Thyroid gland (tissue), 4 donors: ENCODE measurements around the gene RASSF7. TPM values are rescaled to one million over a fixed set of nuclear protein-coding genes. Genes with fewer than 3 reads are reported as not detected.

Source experiments
- DNase-seq, 2 donors: peaks; one replicate each; pipeline ENCODE4 v3.0.0-alpha.2; 2019
- H3K27ac ChIP-seq, 3 donors: fragments of 200-600 bp; sonication (generic); 1 replicate in 2 of 3; 2 replicates in 1 of 3; pipeline ENCODE4 v1.5.1; 2016 to 2019; ENCODE audit warnings: mild to moderate bottlenecking in 1 of 3, moderate library complexity in 1 of 3
- H3K27me3 ChIP-seq: fragments of 200-600 bp; sonication (generic); one replicate; pipeline ENCODE4 v1.5.1; 2019
- H3K36me3 ChIP-seq, 2 donors: fragments of 200-600 bp; sonication (generic); one replicate each; pipeline ENCODE4 v1.5.1; 2016 to 2019
- H3K4me1 ChIP-seq, 2 donors: fragments of 200-600 bp; sonication (generic); one replicate each; pipeline ENCODE4 v1.5.1; 2017 to 2019
- H3K4me3 ChIP-seq, 3 donors: fragments of 200-600 bp; sonication (generic); replicated peaks in 1 of 3; 1 replicate in 2 of 3; 2 replicates in 1 of 3; pipeline ENCODE4 v1.5.1; 2016; ENCODE audit warnings: mild to moderate bottlenecking in 1 of 3
- H3K9me3 ChIP-seq: fragments of 200-600 bp; sonication (generic); one replicate; pipeline ENCODE4 v1.5.1; 2017
- POLR2A ChIP-seq, 2 donors: fragments of 450-650 bp; IDR thresholded peaks; one replicate each; pipeline ENCODE4 v1.6.1; 2017; ENCODE audit warnings: antibody characterized with exemption in 2 of 2, mild to moderate bottlenecking in 2 of 2, moderate library complexity in 1 of 2
- WGBS, 2 donors: methylation state at CpG; one replicate each; pipeline ENCODE4 v1.1.5; 2017; 5-methylcytosine and 5-hydroxymethylcytosine counted together
- intact Hi-C: fragments of 100-400 bp; cut with DNase I; formaldehyde crosslinking; loops from one replicate; pipeline ENCODE4 v1.15.1; 2023
- total RNA-seq, 4 donors: library from RNA; depleted of rRNA; stranded (reverse); fragments of >200 nt; gene quantifications; one replicate each; pipeline ENCODE4 v1.2.3, GENCODE V29; 2016
- TF ChIP-seq, protein P1 (sequence below), 6 experiments: fragments of 200-600 bp in 3 of 6; fragments of 450-650 bp in 3 of 6; sonication (generic) in 3 of 6; IDR thresholded peaks; one replicate each; pipeline ENCODE4 v1.5.1; 2016 to 2019; ENCODE audit warnings: antibody characterized with exemption in 6 of 6, mild to moderate bottlenecking in 2 of 6, inconsistent platforms in 1 of 6, moderate library complexity in 1 of 6

Gene RASSF7
- total RNA-seq, 4 donors from 2014 or later: 18.6 to 60.0 (median 24.8) TPM

DNA sequence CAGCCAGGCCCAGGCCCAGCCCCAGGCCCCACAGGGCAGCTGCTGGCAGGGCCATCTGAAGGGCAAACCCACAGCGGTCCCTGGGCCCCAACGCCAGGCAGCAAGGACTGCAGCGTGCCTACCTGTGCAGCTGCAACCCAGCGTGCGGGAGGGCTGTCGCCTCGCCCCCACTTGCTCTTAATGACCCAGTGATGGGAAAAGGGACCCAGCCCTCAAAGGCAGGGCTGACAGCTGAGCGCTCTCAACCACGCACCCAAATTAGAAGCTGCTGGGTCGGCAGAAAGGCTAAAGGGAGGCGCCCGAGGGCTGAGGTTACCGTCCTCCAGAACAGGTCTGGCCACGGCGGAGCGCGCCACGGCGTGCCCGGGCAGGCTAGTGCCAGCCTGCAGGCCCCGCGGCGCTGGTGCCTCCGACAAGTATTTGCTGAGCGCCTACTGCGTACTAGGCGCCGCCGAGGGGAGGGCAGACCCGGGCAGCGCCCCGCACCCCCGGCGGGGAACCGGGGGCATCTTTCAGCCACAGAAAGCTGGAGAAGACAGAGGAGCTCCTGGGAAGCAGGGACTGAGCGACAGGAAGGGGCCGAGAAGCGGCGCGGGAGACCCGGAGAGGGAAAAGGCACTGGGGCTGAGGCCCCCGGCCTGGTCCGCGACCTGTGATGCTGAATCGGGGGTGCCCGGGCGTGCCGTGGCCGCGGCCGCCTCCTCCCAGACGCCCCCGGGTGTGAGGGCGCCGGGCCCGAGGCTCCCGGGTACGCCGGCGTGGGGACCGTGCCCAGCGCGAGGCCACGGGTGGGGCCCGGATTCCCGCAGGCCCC is 26.2 kb upstream of the RASSF7 start:
- Histone ChIP-seq H3K4me3 (peak overlapping the region; percentile 20 to 81 (median 63)), H3K27ac (peak overlapping the region in 1 of 3 donors; percentile 28), H3K4me1 (peaks cover 18 to 37% of the 10 kb centered on the region in 2 donors), H3K36me3 (peaks cover 17 to 20% of the 10 kb centered on the region in 2 donors), H3K27me3 (no peaks in the 10 kb centered on the region), H3K9me3 (no peaks in the 10 kb centered on the region)
- no peak for TF ChIP-seq POLR2A (IDR thresholded peaks at IDR 0.05)
- TF ChIP-seq, protein P1, sequence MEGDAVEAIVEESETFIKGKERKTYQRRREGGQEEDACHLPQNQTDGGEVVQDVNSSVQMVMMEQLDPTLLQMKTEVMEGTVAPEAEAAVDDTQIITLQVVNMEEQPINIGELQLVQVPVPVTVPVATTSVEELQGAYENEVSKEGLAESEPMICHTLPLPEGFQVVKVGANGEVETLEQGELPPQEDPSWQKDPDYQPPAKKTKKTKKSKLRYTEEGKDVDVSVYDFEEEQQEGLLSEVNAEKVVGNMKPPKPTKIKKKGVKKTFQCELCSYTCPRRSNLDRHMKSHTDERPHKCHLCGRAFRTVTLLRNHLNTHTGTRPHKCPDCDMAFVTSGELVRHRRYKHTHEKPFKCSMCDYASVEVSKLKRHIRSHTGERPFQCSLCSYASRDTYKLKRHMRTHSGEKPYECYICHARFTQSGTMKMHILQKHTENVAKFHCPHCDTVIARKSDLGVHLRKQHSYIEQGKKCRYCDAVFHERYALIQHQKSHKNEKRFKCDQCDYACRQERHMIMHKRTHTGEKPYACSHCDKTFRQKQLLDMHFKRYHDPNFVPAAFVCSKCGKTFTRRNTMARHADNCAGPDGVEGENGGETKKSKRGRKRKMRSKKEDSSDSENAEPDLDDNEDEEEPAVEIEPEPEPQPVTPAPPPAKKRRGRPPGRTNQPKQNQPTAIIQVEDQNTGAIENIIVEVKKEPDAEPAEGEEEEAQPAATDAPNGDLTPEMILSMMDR (IDR thresholded peaks at IDR 0.05): no peak
- 3 to 15% methylated on average over 21 to 26 of the region's 66 CpGs for WGBS, 2 donors
- intact Hi-C loops: no loop called here
- peak; percentile 39 to 43 for DNase-seq

DNA sequence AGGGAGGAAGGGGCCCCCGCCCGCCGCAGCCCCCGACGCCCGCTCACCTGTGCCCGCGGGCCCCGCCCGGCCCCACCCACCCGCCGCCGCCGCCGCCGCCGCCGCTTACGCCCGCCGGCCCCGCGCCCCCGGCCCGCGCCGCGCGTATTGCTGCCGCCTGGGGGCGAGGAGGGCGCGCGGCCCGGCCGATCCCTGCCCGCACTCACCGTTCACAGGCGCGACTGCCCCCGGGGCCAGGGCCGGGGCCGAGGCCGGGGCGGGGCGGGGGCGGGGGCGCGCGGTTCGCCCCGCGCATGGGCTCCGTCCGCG is 25.6 kb upstream of the RASSF7 start:
- Histone ChIP-seq H3K4me1 (peaks cover 18 to 37% of the 10 kb centered on the region in 2 donors), H3K36me3 (peaks cover 17 to 20% of the 10 kb centered on the region in 2 donors), H3K4me3 (peak overlapping the region in 1 of 3 donors; percentile 81), H3K9me3 (no peaks in the 10 kb centered on the region), H3K27ac (no peak overlapping the region), H3K27me3 (no peaks in the 10 kb centered on the region)
- no CpG with 5 or more reads among the region's 56 CpGs for WGBS, 2 donors
- TF ChIP-seq, protein P1 (IDR thresholded peaks at IDR 0.05): no peak
- TF ChIP-seq POLR2A (IDR thresholded peaks at IDR 0.05): no peak
- no peak for DNase-seq
- intact Hi-C loops: no loop called here

DNA sequence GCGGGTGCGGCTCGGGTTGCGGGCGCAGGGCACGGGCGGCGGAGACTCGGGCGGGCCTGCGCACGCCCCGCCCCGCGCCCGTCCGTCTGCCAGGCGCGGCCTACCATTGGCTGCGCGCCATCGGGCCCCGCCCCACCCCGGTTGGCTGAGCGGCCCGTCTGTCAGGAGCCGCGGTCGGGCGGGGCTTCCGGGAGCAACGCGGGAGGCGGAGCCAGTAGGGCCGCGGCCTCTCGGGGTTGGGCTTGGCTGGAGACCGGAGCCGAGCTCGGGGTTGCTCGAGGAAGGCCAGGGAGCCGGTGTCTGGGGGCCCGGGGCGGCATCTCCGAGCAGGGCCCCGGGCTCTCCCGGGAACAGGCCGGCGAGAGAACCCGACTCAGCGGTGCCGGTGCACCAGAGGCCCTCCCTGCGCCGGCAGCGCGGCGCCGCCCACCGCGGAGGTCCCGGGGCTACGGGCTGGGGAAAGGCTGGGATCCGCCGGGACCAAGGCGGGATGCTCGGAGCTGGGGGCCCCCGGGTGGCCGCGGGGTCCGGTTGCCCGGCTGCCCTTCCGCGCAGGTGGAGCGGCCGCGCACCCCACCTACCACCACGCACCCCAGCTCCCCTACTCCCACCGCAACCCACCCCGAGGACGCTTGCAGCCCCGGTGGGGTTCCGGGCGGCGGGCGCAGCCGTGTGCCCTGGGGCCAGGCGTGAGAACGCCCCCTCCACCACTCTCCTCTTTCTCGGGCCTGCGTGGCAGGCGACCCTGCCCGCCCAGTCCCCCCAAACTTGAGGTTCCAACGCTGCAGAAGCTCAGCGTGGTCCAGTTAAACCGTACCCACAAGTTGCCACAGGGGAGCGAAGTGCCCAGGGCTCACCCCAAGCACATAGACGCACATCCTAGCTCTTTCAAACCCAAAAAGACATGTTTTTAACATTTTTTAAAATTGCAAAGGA is 25.0 kb upstream of the RASSF7 start, which contains the start of gene HRAS:
HRAS (minus strand) TSS at position 58 of the 936 bp plus-strand sequence.
- peak in 1 of 2 donors; percentile 82 for TF ChIP-seq POLR2A (IDR thresholded peaks at IDR 0.05)
- TF ChIP-seq, protein P1 (IDR thresholded peaks at IDR 0.05): no peak

DNA sequence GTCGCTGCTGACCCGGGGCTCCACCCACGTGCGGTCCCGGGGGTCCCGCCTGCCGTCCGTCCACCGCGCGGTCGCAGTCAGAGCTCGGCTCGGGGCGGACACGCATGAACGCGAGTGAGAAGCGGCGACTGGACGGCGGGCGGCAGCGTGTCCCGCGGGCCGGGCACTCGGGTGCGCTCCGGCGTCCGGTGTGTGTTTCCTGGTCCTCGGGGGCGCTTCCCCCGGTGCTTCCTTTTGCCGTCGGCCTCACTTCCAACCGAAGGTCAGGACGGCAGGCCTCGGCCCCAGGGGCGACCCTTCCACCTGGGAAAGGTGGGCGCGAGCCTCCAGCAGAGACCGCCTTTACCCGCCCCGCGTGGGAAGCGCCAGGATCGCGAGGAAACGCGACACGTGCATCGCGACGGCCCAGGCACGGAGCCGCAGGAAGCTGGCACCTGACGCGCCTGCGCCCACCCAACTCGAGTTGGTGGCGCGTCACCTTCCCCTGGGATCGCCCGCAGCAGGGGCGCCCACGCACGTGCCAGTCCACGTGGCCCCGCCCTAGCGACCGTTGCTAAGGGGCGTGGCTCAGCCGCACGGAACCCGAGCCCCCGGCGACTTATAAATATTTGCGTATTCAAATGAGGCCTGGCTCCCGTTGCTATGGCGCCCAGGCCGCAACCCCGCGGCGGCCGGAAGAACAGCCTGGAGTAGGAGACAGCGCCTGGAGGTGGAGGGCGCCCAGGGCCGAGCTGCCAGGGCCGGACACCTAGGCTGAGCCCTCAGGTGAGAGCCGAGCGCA is 23.7 kb upstream of the RASSF7 start, which contains the start of gene LRRC56:
LRRC56 (plus strand) TSS at position 687 of the 781 bp plus-strand sequence. CDS start 3,158 bp downstream, outside the sequence.
- peak in 1 of 2 donors; percentile 30 for TF ChIP-seq POLR2A (IDR thresholded peaks at IDR 0.05)
- TF ChIP-seq, protein P1 (IDR thresholded peaks at IDR 0.05): no peak
- DNase-seq: peak; percentile 86 to 91
- Histone ChIP-seq H3K27ac (peak within 1 kb of the TSS in 2 of 3 donors; percentile 30 to 56), H3K4me3 (peak within 1 kb of the TSS in 2 of 3 donors; percentile 14 to 39), H3K27me3 (no peaks in the 10 kb centered on the region), H3K36me3 (peaks cover 13% of the 10 kb centered on the region in 2 donors), H3K9me3 (no peaks in the 10 kb centered on the region), H3K4me1 (peaks cover 18 to 37% of the 10 kb centered on the region in 2 donors)
- intact Hi-C loops: no loop called here
- WGBS, 2 donors: 1 to 3% methylated on average over 21 to 31 of the region's 93 CpGs

More for the DNA sequence above, 25.0 kb upstream of the RASSF7 start, which contains the start of gene HRAS:
- DNase-seq: peak; percentile 95
- H3K9me3 ChIP-seq: no peaks in the 10 kb centered on the region
- H3K36me3 ChIP-seq: peaks cover 17 to 20% of the 10 kb centered on the region in 2 donors
- H3K4me3 ChIP-seq: peak within 1 kb of the TSS; percentile 30 to 81 (median 63)
- peak within 1 kb of the TSS; percentile 28 to 89 (median 61) for H3K27ac ChIP-seq
- 6 to 14% methylated on average over 13 to 30 of the region's 97 CpGs for WGBS, 2 donors
- H3K4me1 ChIP-seq: peaks cover 18 to 37% of the 10 kb centered on the region in 2 donors
- no peaks in the 10 kb centered on the region for H3K27me3 ChIP-seq
- intact Hi-C loops: no loop called here
